Hematopoietic multipotent progenitor cell treated with erythropoietin and hydrocortisone succinate and interleukin-3 and kit ligand, for 8 days (in vitro differentiated cells): ENCODE measurements around the gene DUS1L.

Experiments
- DNase-seq: peaks from one replicate; pipeline ENCODE4 v3.0.0-alpha.2; 2015

The DUS1L gene

GRCh38 chr17:82100502-82101298, 35.1 kb upstream of the DUS1L start:
- no peak for DNase-seq

GRCh38 chr17:82098939-82099763, 33.5 kb upstream of the DUS1L start:
- DNase-seq = no peak

DNA sequence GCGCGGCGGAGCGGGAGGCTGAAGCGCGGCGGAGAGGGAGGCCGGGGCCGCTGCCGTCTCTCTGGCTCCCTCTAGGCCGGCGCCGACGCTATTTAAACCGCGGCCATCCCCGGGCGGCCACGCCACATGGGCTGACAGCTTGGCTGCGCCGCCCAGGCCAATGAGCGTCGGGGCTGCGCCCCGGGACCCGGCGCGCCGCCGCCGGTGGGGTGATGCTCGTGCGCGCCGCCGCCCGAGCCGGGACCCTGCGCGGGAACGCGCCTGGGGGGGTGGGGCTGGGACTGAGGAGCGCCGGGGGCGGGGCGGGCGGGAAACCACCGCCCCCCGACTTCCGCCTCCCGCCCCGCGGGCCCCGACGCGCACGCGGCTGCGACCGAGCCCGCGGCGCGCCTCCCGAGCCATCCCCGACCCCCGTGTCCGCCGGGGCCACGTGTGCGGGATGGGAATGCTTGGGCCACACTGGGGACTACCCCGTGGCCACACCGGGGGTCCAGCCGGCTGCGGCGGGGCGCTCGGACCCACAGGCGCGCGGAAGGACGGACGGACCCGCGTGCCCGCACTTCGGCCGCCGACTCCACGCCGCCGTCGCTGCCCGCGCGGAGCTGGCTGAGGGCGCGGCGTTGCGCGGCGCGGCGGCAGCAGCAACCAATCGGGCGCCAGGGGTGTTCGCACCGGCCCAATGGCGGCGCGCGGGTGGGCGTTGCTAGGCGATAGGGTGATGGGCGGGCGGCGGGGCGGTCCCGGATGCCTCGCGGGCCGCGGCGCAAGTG, 32.8 kb upstream of the DUS1L start, which contains the start of gene FASN:
Gene FASN (minus strand): TSS at position 68 of the 770 bp plus-strand sequence. CDS start 1,791 bp downstream, outside the sequence.
- peak; percentile 94 for DNase-seq

GRCh38 chr17:82097919-82098168, 32.2 kb upstream of the DUS1L start:
- no peak for DNase-seq

- peak; percentile 49 for DNase-seq
Measured at GRCh38 chr17:82097184-82097918, 31.7 kb upstream of the DUS1L start.

DNA sequence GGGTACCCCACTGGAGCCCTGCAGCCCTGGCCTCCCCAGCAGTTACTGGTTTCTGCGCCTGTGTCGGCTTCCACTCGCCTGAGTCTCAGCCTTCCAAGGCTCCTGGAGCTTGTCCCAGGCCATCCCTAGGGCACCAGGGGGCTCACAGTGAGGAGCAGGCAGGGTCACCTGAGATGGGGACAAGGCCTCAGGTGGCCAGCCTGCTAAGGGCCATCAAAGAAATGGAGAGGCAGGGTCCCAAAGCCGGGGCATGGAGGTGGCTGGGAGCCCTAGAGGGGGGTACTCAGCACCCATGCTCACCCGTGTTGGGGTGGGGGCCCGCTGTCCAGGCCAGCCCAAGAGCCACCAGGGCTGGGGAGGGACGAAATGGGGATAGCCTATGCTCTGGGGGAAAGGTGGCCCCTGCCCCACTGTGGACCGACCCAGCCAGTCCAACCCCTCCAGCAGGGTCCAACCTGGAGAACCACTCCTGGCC, 31.1 kb upstream of the DUS1L start:
- no peak for DNase-seq

- DNase-seq = no peak
Measured at GRCh38 chr17:82095777-82096708, 30.4 kb upstream of the DUS1L start.

DNA sequence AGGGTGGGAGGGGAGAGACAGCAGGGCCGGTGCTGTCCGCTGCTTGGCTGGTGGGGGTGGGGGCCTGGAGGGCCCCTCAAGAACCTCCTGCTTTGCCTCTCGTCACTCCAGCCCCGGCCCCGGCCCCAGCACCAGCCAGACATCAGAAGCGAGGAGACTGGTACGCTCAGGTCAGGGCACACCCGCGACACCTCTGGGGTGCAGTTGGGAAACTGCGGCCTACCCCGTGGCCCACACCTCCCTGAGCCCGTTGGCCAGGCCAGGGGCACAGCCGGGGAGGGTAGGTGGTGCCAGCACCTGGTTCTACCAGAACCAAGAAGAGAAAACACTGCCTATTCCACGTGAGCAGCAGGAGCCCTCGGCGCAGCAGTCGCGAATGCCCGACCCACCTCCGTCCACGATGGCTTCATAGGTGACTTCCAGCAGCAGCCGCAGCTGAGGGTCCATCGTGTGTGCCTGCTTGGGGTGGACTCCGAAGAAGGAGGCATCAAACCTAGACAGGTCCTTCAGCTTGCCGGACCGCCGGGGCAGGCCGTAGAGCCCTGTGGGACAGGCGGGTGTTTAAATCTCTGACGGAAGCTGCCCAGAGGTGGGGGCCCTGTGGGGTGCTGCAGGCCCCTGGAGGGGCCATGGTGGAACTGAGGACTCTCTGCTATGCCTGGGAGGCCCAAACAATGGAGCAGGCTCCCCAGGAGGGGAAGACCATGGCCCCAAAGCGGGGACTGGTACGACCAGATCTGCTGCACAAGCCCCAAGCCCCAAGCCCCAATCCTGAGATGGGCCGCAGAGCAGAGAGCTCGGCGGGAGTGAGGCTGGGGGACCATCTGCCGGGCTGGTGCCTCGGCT, 29.6 kb upstream of the DUS1L start:
- no peak for DNase-seq

GRCh38 chr17:82092995-82093751, 27.6 kb upstream of the DUS1L start:
- no peak for DNase-seq

GRCh38 chr17:82092628-82092994, 27.0 kb upstream of the DUS1L start:
- DNase-seq = no peak

DNA sequence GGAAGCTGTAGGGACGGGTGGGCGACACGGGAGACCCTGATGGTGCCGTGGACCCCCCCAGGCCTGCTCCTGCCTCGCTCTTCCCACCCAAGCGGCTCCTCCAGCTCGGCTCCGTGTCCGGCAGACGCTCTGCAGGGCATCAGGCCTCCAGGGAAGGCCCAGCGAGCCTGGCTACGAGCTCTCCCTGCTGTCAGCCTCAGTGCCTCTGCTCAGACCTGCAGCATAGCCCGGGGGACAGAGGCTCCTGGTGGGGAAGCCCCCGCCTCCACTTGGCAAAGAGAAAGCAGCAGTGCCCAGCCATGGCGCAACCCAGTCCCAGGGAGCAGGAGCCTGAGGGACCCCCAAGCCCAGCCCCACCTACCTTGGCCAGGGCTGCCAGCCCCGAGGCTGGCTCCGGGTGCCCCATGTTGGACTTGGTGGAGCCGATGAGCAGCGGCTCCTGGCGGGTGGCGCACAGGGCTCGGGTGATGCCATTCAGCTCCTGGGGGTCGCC, 26.5 kb upstream of the DUS1L start:
- DNase-seq = no peak

- DNase-seq = no peak
Measured at GRCh38 chr17:82091264-82092066, 25.9 kb upstream of the DUS1L start.

GRCh38 chr17:82090549-82091263, 25.1 kb upstream of the DUS1L start:
- DNase-seq = no peak

DNA sequence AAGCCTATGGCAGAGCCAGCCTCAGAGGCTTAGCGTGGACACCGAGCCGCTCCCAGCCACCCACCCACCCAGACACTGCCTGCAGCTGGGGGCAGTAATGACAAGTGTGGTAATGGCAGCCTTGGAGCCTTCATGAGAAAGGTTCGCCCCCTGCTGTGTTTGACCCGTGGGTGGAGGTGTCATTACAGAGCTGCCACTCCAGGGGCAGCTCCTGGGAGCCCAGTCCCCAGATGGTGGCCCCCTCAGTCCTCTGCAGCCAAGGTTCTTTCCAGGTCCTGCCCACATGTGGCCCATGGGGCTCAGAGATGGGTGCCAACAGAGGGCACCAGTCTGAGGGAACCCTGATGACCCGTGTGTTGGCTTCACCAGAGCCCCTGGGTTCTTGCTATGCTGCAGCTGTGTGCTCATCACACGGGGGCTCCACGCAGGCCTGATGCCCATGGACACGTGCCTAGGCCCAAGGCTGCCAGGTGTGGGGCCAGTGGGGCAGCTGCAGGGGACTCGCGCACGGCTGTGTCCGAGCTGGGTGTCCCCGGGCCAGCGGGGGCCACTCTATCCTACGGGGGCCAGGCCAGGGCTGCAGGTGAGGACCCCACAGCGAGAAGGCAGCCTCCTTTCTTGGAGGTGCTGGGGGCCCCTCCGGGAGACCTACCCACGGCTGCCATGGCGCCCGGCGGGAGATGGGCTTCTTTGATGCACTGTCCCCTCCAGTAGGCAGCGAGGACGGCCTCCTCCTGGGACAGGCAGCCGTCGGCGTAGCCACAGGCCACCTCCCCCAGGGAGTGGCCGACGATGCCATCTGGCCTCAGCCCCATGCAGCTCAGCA, 24.3 kb upstream of the DUS1L start:
- DNase-seq = no peak

GRCh38 chr17:82088838-82089722, 23.5 kb upstream of the DUS1L start:
- no peak for DNase-seq
